Measurements from ENCODE around the gene DSTYK.

The DSTYK gene

DNA sequence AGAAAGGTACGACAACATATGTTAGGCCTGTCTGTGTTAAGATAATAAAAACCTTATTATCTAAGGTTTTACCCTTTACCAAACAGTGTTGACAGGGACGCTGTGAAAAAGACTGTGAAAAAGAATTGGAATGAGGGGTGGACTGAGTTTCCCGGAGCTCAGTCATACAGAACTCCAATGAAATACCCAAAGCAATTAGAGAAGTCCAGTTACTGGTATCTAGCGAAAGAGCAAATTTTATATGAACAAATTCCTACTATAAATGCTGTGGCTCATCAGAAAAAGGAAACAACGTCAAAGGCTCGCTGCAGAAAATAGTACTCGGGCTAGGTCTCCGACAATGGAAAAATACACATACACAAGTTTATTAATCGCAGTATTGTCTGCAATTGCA, 89.0 kb downstream of the DSTYK start (continued):
- TF ChIP-seq, protein P1, sequence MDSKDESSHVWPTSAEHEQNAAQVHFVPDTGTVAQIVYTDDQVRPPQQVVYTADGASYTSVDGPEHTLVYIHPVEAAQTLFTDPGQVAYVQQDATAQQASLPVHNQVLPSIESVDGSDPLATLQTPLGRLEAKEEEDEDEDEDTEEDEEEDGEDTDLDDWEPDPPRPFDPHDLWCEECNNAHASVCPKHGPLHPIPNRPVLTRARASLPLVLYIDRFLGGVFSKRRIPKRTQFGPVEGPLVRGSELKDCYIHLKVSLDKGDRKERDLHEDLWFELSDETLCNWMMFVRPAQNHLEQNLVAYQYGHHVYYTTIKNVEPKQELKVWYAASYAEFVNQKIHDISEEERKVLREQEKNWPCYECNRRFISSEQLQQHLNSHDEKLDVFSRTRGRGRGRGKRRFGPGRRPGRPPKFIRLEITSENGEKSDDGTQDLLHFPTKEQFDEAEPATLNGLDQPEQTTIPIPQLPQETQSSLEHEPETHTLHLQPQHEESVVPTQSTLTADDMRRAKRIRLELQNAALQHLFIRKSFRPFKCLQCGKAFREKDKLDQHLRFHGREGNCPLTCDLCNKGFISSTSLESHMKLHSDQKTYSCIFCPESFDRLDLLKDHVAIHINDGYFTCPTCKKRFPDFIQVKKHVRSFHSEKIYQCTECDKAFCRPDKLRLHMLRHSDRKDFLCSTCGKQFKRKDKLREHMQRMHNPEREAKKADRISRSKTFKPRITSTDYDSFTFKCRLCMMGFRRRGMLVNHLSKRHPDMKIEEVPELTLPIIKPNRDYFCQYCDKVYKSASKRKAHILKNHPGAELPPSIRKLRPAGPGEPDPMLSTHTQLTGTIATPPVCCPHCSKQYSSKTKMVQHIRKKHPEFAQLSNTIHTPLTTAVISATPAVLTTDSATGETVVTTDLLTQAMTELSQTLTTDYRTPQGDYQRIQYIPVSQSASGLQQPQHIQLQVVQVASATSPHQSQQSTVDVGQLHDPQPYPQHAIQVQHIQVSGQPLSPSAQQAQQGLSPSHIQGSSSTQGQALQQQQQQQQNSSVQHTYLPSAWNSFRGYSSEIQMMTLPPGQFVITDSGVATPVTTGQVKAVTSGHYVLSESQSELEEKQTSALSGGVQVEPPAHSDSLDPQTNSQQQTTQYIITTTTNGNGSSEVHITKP (tag by site-specific recombination; IDR thresholded peaks at IDR 0.05), result peak; percentile 11; the same call in 1 of the 2 replicates

- H3K36me3 ChIP-seq (ENCODE audit: control insufficient read depth in 2 of 2, insufficient read depth in 1 of 2, low read length in 2 of 2), result peaks cover 3 to 9% of the 10 kb centered on the region in 2 experiments; a peak in 2 of 3 replicates
- POLR2A ChIA-PET, result interaction anchor here (0.6 to 2.7 kb wide), 11 partner anchors 11 to 139 kb away, joined by 3 to 20 read pairs (median 4); partner anchors contain the start of genes DSTYK and TMCC2
- CTCF ChIA-PET, result interaction anchor here (0.6 to 3.8 kb wide), 12 partner anchors 10 to 134 kb away, joined by 3 to 22 read pairs (median 5); no protein-coding TSS in a partner anchor
- TF ChIP-seq BCL11A (tag by site-specific recombination; IDR thresholded peaks at IDR 0.05; ENCODE audit: low read depth) (peak; percentile 91), ZNF2 (tag by site-specific recombination; IDR thresholded peaks at IDR 0.05) (peak; percentile 98), ZFP69B (tag by site-specific recombination; IDR thresholded peaks at IDR 0.05) (peak; percentile 93), REST (tag by site-specific recombination; IDR thresholded peaks at IDR 0.05) (peak; percentile 79), PRDM1 (tag by site-specific recombination; IDR thresholded peaks at IDR 0.05) (peak; percentile 73), ZNF274 (IDR thresholded peaks at IDR 0.05; ENCODE audit: low read length) (no peak), ZNF274 (tag by site-specific recombination; IDR thresholded peaks at IDR 0.05; ENCODE audit: borderline replicate concordance) (no peak), ZSCAN30 (tag by site-specific recombination; IDR thresholded peaks at IDR 0.05) (peak; percentile 99), SP3 (tag by site-specific recombination; IDR thresholded peaks at IDR 0.05) (peak; percentile 88), ZNF223 (tag by site-specific recombination; IDR thresholded peaks at IDR 0.05) (no peak), ZNF449 (tag by site-specific recombination; IDR thresholded peaks at IDR 0.05) (peak; percentile 90), ZNF140 (tag by site-specific recombination; IDR thresholded peaks at IDR 0.05) (no peak), ZNF121 (tag by site-specific recombination; IDR thresholded peaks at IDR 0.05) (0 out of 2 replicates have a peak, but pooled peaks have one; percentile 30), ZNF155 (tag by site-specific recombination; IDR thresholded peaks at IDR 0.05) (no peak)
- TF ChIP-seq, protein P2, sequence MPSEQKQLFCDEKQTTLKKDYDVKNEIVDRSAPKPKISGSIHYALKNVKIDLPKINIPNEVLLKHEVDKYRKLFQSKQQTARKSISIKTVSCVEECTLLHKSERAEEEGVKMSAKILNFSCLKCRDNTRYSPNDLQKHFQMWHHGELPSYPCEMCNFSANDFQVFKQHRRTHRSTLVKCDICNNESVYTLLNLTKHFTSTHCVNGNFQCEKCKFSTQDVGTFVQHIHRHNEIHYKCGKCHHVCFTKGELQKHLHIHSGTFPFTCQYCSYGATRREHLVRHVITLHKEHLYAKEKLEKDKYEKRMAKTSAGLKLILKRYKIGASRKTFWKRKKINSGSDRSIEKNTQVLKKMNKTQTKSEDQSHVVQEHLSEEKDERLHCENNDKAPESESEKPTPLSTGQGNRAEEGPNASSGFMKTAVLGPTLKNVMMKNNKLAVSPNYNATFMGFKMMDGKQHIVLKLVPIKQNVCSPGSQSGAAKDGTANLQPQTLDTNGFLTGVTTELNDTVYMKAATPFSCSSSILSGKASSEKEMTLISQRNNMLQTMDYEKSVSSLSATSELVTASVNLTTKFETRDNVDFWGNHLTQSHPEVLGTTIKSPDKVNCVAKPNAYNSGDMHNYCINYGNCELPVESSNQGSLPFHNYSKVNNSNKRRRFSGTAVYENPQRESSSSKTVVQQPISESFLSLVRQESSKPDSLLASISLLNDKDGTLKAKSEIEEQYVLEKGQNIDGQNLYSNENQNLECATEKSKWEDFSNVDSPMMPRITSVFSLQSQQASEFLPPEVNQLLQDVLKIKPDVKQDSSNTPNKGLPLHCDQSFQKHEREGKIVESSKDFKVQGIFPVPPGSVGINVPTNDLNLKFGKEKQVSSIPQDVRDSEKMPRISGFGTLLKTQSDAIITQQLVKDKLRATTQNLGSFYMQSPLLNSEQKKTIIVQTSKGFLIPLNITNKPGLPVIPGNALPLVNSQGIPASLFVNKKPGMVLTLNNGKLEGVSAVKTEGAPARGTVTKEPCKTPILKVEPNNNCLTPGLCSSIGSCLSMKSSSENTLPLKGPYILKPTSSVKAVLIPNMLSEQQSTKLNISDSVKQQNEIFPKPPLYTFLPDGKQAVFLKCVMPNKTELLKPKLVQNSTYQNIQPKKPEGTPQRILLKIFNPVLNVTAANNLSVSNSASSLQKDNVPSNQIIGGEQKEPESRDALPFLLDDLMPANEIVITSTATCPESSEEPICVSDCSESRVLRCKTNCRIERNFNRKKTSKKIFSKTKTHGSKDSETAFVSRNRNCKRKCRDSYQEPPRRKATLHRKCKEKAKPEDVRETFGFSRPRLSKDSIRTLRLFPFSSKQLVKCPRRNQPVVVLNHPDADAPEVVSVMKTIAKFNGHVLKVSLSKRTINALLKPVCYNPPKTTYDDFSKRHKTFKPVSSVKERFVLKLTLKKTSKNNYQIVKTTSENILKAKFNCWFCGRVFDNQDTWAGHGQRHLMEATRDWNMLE (tag by site-specific recombination; conservative IDR thresholded peaks at IDR 0.05; ENCODE audit: low read depth), result peak; percentile 97
- TF ChIP-seq, protein P3, sequence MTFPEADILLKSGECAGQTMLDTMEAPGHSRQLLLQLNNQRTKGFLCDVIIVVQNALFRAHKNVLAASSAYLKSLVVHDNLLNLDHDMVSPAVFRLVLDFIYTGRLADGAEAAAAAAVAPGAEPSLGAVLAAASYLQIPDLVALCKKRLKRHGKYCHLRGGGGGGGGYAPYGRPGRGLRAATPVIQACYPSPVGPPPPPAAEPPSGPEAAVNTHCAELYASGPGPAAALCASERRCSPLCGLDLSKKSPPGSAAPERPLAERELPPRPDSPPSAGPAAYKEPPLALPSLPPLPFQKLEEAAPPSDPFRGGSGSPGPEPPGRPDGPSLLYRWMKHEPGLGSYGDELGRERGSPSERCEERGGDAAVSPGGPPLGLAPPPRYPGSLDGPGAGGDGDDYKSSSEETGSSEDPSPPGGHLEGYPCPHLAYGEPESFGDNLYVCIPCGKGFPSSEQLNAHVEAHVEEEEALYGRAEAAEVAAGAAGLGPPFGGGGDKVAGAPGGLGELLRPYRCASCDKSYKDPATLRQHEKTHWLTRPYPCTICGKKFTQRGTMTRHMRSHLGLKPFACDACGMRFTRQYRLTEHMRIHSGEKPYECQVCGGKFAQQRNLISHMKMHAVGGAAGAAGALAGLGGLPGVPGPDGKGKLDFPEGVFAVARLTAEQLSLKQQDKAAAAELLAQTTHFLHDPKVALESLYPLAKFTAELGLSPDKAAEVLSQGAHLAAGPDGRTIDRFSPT (tag by site-specific recombination; IDR thresholded peaks at IDR 0.05), result no peak
Measured at GRCh38 chr1:205121660-205122488, 89.6 kb downstream of the DSTYK start, which contains the start of gene RBBP5. Gene RBBP5, minus strand, starts transcription at chr1:205121978. Its CDS starts 105 bp downstream, at chr1:205121873.

More at GRCh38 chr1:205121660-205122488, 89.6 kb downstream of the DSTYK start, which contains the start of gene RBBP5:
- H3K4me1 ChIP-seq (ENCODE audit: control insufficient read depth, insufficient read depth, low read length), result 0 out of 2 replicates have a peak, but pooled peaks cover 2% of the 10 kb centered on the region
- peak within 1 kb of the TSS; percentile 71 for H3K27ac ChIP-seq (ENCODE audit: extremely low read depth, low read depth, low read length)
- peak within 1 kb of the TSS; percentile 96 for H3K4me3 ChIP-seq (ENCODE audit: low read depth, low read length)
- H3K9me3 ChIP-seq (ENCODE audit: control insufficient read depth, insufficient read depth, low read depth, low read length), result no peaks in the 10 kb centered on the region

All from HEK293 (cell line).